IMR-90 (cell line): ENCODE measurements around the gene VPS37C. TPM values are rescaled to one million over a fixed set of nuclear protein-coding genes. Genes with fewer than 3 reads are reported as not detected.

Experiments
- ATAC-seq: fragments of 200-7000 bp; cut with Tn5 transposase; 2 replicates; pipeline ENCODE4 v1.9.1; 2020; ENCODE audit warnings: low read depth, mild to moderate bottlenecking, moderate library complexity
- BruUV-seq: library from RNA; stranded (reverse); fragments of 400-500 nt; replicated peaks from 2 replicates; lab custom pipeline; 2021; lab: Mats Ljungman, UMichigan
- CTCF ChIA-PET: fragments of 300-600 bp; formaldehyde crosslinking; extraction: SDS; loops from one replicate; lab custom pipeline; 2021; ENCODE audit warnings: antibody characterized with exemption; lab: Yijun Ruan, JAX
- POLR2A ChIA-PET: fragments of 300-600 bp; sonication (Branson Sonifier 250); formaldehyde crosslinking; loops from one replicate; lab custom pipeline; 2022; ENCODE audit warnings: antibody characterized with exemption; ENCODE audit not compliant: unreplicated experiment; lab: Charles Lee
- DNase-seq: peaks from one replicate; pipeline ENCODE4 v3.0.0; 2013
- H2AFZ ChIP-seq: replicated peaks from 2 replicates; pipeline ENCODE3; 2013; ENCODE audit warnings: low read length, mild to moderate bottlenecking; ENCODE audit not compliant: poor library complexity
- H2AK5ac ChIP-seq: 2 replicates; pipeline ENCODE4 v1.6.1; 2013; ENCODE audit warnings: low read depth, low read length, inconsistent platforms
- H2AK9ac ChIP-seq: replicated peaks from 2 replicates; pipeline ENCODE3; 2013; ENCODE audit warnings: mild to moderate bottlenecking, low read depth, low read length, moderate library complexity; ENCODE audit not compliant: poor library complexity
- H2BK120ac ChIP-seq: 2 replicates; pipeline ENCODE4 v1.6.1; 2013; ENCODE audit warnings: low read depth, low read length, inconsistent platforms
- H2BK15ac ChIP-seq: 3 replicates; pipeline ENCODE4 v1.6.1; 2013; ENCODE audit warnings: low read depth, low read length, inconsistent platforms
- H2BK20ac ChIP-seq: 2 replicates; pipeline ENCODE4 v1.6.1; 2013; ENCODE audit warnings: low read depth, mild to moderate bottlenecking, inconsistent platforms, low read length, moderate library complexity
- H2BK5ac ChIP-seq: 2 replicates; pipeline ENCODE4 v1.6.1; 2013; ENCODE audit warnings: mild to moderate bottlenecking, low read depth, low read length, inconsistent platforms; ENCODE audit not compliant: poor library complexity, severe bottlenecking
- H3K14ac ChIP-seq: replicated peaks from 2 replicates; pipeline ENCODE4 v1.6.1; 2013; ENCODE audit warnings: low read depth, low read length, inconsistent platforms
- H3K18ac ChIP-seq: 2 replicates; pipeline ENCODE4 v1.6.1; 2013; ENCODE audit warnings: low read depth, low read length, control low read depth
- H3K23ac ChIP-seq: 2 replicates; pipeline ENCODE4 v1.6.1; 2013; ENCODE audit warnings: low read depth, low read length, inconsistent platforms
- H3K27ac ChIP-seq: 2 replicates; pipeline ENCODE4 v1.5.1; 2013; ENCODE audit warnings: mild to moderate bottlenecking, control low read depth, low read length; ENCODE audit not compliant: insufficient read depth
- H3K27me3 ChIP-seq: 2 replicates; pipeline ENCODE4 v1.6.1; 2013; ENCODE audit warnings: low read length; ENCODE audit not compliant: control insufficient read depth, insufficient read depth
- H3K36me3 ChIP-seq: 2 replicates; pipeline ENCODE4 v1.6.1; 2013; ENCODE audit warnings: low read length, mixed read lengths; ENCODE audit not compliant: control insufficient read depth, insufficient read depth
- H3K4ac ChIP-seq: 2 replicates; pipeline ENCODE4 v1.6.1; 2013; ENCODE audit warnings: low read depth, low read length, inconsistent platforms
- H3K4me1 ChIP-seq: 2 replicates; pipeline ENCODE4 v1.6.1; 2013; ENCODE audit warnings: low read length, mixed read lengths; ENCODE audit not compliant: control insufficient read depth, insufficient read depth
- H3K4me2 ChIP-seq: 2 replicates; pipeline ENCODE4 v1.6.1; 2013; ENCODE audit warnings: low read depth, mild to moderate bottlenecking, control low read depth, low read length, moderate library complexity
- H3K4me3 ChIP-seq: 2 replicates; pipeline ENCODE4 v1.5.1; 2013; ENCODE audit warnings: low read depth, mild to moderate bottlenecking, control low read depth, low read length, moderate library complexity; ENCODE audit not compliant: insufficient read depth
- H3K56ac ChIP-seq: 2 replicates; pipeline ENCODE4 v1.6.1; 2013; ENCODE audit warnings: low read length, inconsistent platforms; ENCODE audit not compliant: insufficient read depth; ENCODE audit errors: extremely low read depth
- H3K79me1 ChIP-seq, 2 experiments: 2 replicates each; pipeline ENCODE4 v1.6.1; 2013; ENCODE audit warnings: low read length in 2 of 2, inconsistent platforms in 1 of 2, low read depth in 1 of 2
- H3K9ac ChIP-seq: 2 replicates; pipeline ENCODE4 v1.6.1; 2013; ENCODE audit warnings: low read depth, low read length, control low read depth
- H3K9me1 ChIP-seq: 2 replicates; pipeline ENCODE4 v1.6.1; 2013; ENCODE audit warnings: low read length, inconsistent platforms; ENCODE audit not compliant: insufficient read depth
- H3K9me3 ChIP-seq: 2 replicates; pipeline ENCODE4 v1.6.1; 2013; ENCODE audit warnings: low read length; ENCODE audit not compliant: control insufficient read depth, insufficient read depth
- H4K20me1 ChIP-seq: 2 replicates; pipeline ENCODE4 v1.6.1; 2013; ENCODE audit warnings: low read length, inconsistent platforms; ENCODE audit not compliant: insufficient read depth
- H4K5ac ChIP-seq: 2 replicates; pipeline ENCODE4 v1.6.1; 2013; ENCODE audit warnings: mild to moderate bottlenecking, low read depth, low read length, control low read depth
- H4K8ac ChIP-seq, 2 experiments: 2 replicates each; pipeline ENCODE4 v1.6.1; 2013; ENCODE audit warnings: low read depth in 2 of 2, low read length in 2 of 2, control low read depth in 1 of 2, inconsistent platforms in 1 of 2
- H4K91ac ChIP-seq: 2 replicates; pipeline ENCODE4 v1.6.1; 2013; ENCODE audit warnings: low read depth, low read length, inconsistent platforms; ENCODE audit not compliant: insufficient read depth
- ELK1 ChIP-seq: fragments of 150-350 bp; IDR thresholded peaks from 2 replicates; pipeline ENCODE4 v1.6.1; 2016; ENCODE audit warnings: low read depth, mild to moderate bottlenecking, low read length, moderate library complexity, borderline replicate concordance
- MAZ ChIP-seq: IDR thresholded peaks from 2 replicates; pipeline ENCODE4 v1.6.1; 2012; ENCODE audit warnings: low read depth, mild to moderate bottlenecking, low read length, improper control_type of control experiment, moderate library complexity, borderline replicate concordance
- WGBS, 2 experiments: methylation state at CpG; one replicate each; pipeline versions ENCODE4 v1.1.5 to v1.1.7; 2013; ENCODE audit warnings: missing lambda C conversion rate in 2 of 2; ENCODE audit not compliant: insufficient read length in 1 of 2; ENCODE audit errors: extremely low coverage in 2 of 2; 5-methylcytosine and 5-hydroxymethylcytosine counted together
- dilution Hi-C: fragments of 300-500 bp; cut with HindIII; formaldehyde crosslinking; loops from one replicate; pipeline ENCODE4 v1.14.3; 2018; ENCODE audit warnings: low sequenced_read_pairs; ENCODE audit not compliant: unreplicated experiment
- in situ Hi-C: fragments of 300-500 bp; cut with MboI; formaldehyde crosslinking; loops from 3 replicates; pipeline ENCODE4 v1.14.3; 2019; ENCODE audit warnings: low sequenced_read_pairs, inconsistent platforms, mixed read lengths
- intact Hi-C: fragments of 100-400 bp; cut with micrococcal nuclease; formaldehyde crosslinking; loops from 2 replicates; pipeline ENCODE4 v1.10.0; 2022
- polyA plus RNA-seq, 3 experiments: library from polyadenylated mRNA; depleted of rRNA; stranded (reverse); fragments of >200 nt; gene quantifications; 2 replicates each; pipeline ENCODE4 v1.2.3, GENCODE V29; 2012; ENCODE audit warnings: low replicate concordance in 1 of 3
- total RNA-seq: library from RNA; depleted of rRNA; stranded (reverse); fragments of >200 nt; gene quantifications from 2 replicates; pipeline ENCODE4 v1.2.3, GENCODE V29; 2012
- TF ChIP-seq, protein P1 (sequence below): conservative IDR thresholded peaks from 2 replicates; pipeline ENCODE4 v1.5.1; 2012; ENCODE audit warnings: mild to moderate bottlenecking, low read depth, low read length, improper control_type of control experiment

Gene VPS37C
- total and polyA plus RNA-seq, 2 of the 4 experiments (the other 2 are of a cell fraction) = 3.2 to 13.2 TPM

- intact Hi-C loops = no loop called here
- H3K4me3 ChIP-seq = no peak overlapping the region
Measured at GRCh38 chr11:61183645-61184044, 22.4 kb upstream of the VPS37C start.

More at GRCh38 chr11:61183645-61184044, 22.4 kb upstream of the VPS37C start:
- H3K23ac ChIP-seq = no peak overlapping the region
- no peak overlapping the region for H3K27ac ChIP-seq
- no peaks in the 10 kb centered on the region for H3K79me1 ChIP-seq
- ChIA-PET CTCF (no interaction called here), POLR2A (no interaction called here)
- DNase-seq (no peak), ATAC-seq (0 out of 2 replicates have a peak, but pooled peaks have one; percentile 33)
- no peaks in the 10 kb centered on the region for H3K36me3 ChIP-seq
- no peak overlapping the region for H4K5ac ChIP-seq
- H4K91ac ChIP-seq = no peak overlapping the region
- no peak overlapping the region for H4K8ac ChIP-seq
- no peak overlapping the region for H2BK120ac ChIP-seq
- H4K20me1 ChIP-seq = no peaks in the 10 kb centered on the region
- H3K14ac ChIP-seq = no peak overlapping the region
- no peak overlapping the region for H2AK9ac ChIP-seq
- TF ChIP-seq, protein P1, sequence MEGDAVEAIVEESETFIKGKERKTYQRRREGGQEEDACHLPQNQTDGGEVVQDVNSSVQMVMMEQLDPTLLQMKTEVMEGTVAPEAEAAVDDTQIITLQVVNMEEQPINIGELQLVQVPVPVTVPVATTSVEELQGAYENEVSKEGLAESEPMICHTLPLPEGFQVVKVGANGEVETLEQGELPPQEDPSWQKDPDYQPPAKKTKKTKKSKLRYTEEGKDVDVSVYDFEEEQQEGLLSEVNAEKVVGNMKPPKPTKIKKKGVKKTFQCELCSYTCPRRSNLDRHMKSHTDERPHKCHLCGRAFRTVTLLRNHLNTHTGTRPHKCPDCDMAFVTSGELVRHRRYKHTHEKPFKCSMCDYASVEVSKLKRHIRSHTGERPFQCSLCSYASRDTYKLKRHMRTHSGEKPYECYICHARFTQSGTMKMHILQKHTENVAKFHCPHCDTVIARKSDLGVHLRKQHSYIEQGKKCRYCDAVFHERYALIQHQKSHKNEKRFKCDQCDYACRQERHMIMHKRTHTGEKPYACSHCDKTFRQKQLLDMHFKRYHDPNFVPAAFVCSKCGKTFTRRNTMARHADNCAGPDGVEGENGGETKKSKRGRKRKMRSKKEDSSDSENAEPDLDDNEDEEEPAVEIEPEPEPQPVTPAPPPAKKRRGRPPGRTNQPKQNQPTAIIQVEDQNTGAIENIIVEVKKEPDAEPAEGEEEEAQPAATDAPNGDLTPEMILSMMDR = 0 out of 2 replicates have a peak, but pooled peaks have one; percentile 19
- no peak for TF ChIP-seq ELK1
- no peak for TF ChIP-seq MAZ
- no peak overlapping the region for H2BK5ac ChIP-seq
- H3K9me3 ChIP-seq = no peaks in the 10 kb centered on the region
- H2BK20ac ChIP-seq = no peak overlapping the region
- H3K4me1 ChIP-seq = no peaks in the 10 kb centered on the region
- no peak overlapping the region for H3K9ac ChIP-seq
- H3K9me1 ChIP-seq = no peaks in the 10 kb centered on the region
- no peak overlapping the region for H3K56ac ChIP-seq
- no peak overlapping the region for H2BK15ac ChIP-seq
- dilution Hi-C loops = no loop called here
- no peak overlapping the region for H2AK5ac ChIP-seq
- no peak overlapping the region for H2AFZ ChIP-seq
- H3K18ac ChIP-seq = no peak overlapping the region
- no peaks in the 10 kb centered on the region; the same call in none of the 2 replicates for H3K27me3 ChIP-seq
- BruUV-seq = no TSS peak
- 56% methylated on average over 1 of the region's 4 CpGs; no CpG with 5 or more reads in 1 of the 2 experiments for WGBS, 2 experiments
- no peak overlapping the region for H3K4ac ChIP-seq
- H3K4me2 ChIP-seq = no peak overlapping the region
- in situ Hi-C loops = no loop called here
